SJSA1 (cell line): ENCODE results near the gene IGF2BP2. TPM values are rescaled to one million over a fixed set of nuclear protein-coding genes. Genes with fewer than 3 reads are reported as not detected.

Source experiments
- DNase-seq, 2 experiments: peaks; one replicate each; pipeline ENCODE4 v3.0.0-alpha.2; 2015 to 2020; ENCODE audit warnings: low spot score in 2 of 2, low read depth in 1 of 2
- H3K27ac ChIP-seq: fragments of 250-450 bp; sonication (Bioruptor Pico); 2 replicates; pipeline ENCODE4 v1.5.1; 2020; ENCODE audit warnings: mild to moderate bottlenecking, moderate library complexity
- H3K27me3 ChIP-seq: fragments of 250-450 bp; sonication (Bioruptor Pico); replicated peaks from 2 replicates; pipeline ENCODE4 v1.5.1; 2020; ENCODE audit warnings: mild to moderate bottlenecking, moderate library complexity
- H3K36me3 ChIP-seq: fragments of 250-450 bp; sonication (Bioruptor Pico); 2 replicates; pipeline ENCODE4 v1.5.1; 2020; ENCODE audit warnings: mild to moderate bottlenecking
- H3K4me1 ChIP-seq: fragments of 250-450 bp; sonication (Bioruptor Pico); replicated peaks from 2 replicates; pipeline ENCODE4 v1.6.1; 2021; ENCODE audit warnings: mild to moderate bottlenecking
- H3K4me3 ChIP-seq: fragments of 250-450 bp; sonication (Bioruptor Pico); 2 replicates; pipeline ENCODE4 v1.5.1; 2020; ENCODE audit warnings: mild to moderate bottlenecking
- H3K9me3 ChIP-seq: fragments of 250-450 bp; sonication (Bioruptor Pico); replicated peaks from 2 replicates; pipeline ENCODE4 v1.5.1; 2020; ENCODE audit warnings: mild to moderate bottlenecking
- total RNA-seq: library from RNA; depleted of rRNA; stranded (reverse); fragments of >200 nt; shearing (Covaris generic); gene quantifications from 2 replicates; pipeline ENCODE4 v1.2.3, GENCODE V29; 2014

The IGF2BP2 gene
- total RNA-seq, 1 experiment from 2014 or later, result 96.5 TPM

DNA sequence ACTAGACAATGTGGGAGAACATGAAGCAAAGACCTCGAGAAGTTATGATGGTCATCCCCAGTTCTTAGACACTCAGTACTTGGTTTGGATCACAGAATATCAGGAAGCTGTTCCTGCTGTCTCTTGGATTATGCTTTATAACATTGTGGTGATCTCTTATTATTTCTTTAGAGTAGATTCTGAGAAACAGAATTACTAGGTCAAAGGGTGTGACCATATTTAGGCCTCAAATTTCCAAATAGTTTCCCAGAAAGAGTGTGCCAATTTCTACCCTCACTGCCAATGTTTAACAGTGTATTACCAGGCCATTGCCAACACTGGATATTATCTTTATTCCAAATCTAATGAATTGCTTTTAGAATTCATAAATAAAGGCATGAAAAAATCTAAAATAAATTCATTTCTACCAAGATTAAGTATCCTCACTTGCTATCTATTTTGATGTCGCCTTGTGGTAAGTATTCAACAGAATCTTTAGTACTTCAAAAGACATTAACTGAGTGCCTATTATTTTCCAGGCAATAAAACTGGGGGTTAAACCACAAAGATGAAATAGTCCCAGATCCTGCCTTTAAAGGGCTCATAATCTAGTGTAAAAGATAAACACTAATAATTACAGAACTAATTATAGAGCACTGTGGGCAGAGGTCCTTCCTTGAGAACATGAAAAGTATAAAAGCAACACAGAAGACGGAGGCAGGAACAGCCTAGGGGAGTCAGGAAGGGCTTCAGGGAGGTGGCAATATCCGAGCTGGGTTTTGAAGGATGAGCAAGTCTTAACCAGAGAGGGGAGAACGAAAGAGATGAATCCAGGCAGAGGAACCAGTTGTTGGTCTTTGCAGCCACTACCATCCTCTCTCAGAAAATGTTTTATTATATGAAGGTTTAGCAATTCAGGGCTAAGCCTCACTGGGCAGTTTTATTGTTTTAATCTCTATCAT, 86.8 kb downstream of the IGF2BP2 start:
- Histone ChIP-seq H3K27ac (no peak overlapping the region), H3K4me3 (no peak overlapping the region), H3K4me1 (peaks cover 50% of the 10 kb centered on the region), H3K9me3 (no peaks in the 10 kb centered on the region), H3K36me3 (no peaks in the 10 kb centered on the region), H3K27me3 (no peaks in the 10 kb centered on the region)
- DNase-seq, result no peak

DNA sequence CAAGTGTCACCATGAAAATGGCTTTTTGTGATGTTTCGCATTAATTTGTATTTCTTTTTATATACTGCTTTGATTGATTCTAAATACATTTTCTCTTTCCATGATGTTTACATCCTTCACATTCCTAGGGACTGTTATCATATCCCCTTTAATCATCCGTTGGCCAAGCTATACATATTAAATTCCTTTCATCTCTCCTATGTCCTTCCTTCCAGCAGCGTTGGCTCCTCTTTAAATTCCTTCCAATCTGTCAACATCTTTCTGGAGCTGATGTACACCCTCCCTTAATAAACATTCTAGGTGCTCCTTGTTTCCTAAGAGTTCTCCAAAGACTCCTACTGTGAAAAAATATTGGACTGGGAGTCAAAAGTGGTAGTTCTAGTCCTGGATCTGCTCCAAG, 87.8 kb downstream of the IGF2BP2 start:
- DNase-seq, result no peak
- Histone ChIP-seq H3K36me3 (no peaks in the 10 kb centered on the region), H3K27ac (peak overlapping the region; percentile 49), H3K4me1 (peaks cover 58% of the 10 kb centered on the region), H3K27me3 (no peaks in the 10 kb centered on the region), H3K9me3 (no peaks in the 10 kb centered on the region), H3K4me3 (no peak overlapping the region)

DNA sequence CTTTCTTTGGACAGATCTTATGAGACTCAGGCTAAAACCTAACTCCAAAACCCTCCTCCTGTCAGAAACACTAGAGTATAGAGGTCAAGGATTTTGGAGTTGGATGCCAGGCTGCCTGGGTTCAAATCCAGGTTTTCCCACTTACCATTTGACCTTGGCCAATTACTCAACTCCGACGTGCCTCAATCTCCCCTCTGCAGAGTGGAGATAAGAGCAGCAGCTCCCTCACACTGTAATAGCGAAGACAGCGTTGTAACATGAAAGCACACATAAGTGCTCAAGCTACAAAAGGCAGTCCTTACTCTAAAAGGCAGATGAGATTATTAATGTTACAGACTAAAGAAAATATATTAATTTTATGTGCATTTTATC, 90.1 kb downstream of the IGF2BP2 start:
- Histone ChIP-seq H3K4me1 (peaks cover 72% of the 10 kb centered on the region), H3K9me3 (no peaks in the 10 kb centered on the region), H3K36me3 (no peaks in the 10 kb centered on the region), H3K27me3 (no peaks in the 10 kb centered on the region), H3K27ac (no peak overlapping the region), H3K4me3 (no peak overlapping the region)
- no peak for DNase-seq

DNA sequence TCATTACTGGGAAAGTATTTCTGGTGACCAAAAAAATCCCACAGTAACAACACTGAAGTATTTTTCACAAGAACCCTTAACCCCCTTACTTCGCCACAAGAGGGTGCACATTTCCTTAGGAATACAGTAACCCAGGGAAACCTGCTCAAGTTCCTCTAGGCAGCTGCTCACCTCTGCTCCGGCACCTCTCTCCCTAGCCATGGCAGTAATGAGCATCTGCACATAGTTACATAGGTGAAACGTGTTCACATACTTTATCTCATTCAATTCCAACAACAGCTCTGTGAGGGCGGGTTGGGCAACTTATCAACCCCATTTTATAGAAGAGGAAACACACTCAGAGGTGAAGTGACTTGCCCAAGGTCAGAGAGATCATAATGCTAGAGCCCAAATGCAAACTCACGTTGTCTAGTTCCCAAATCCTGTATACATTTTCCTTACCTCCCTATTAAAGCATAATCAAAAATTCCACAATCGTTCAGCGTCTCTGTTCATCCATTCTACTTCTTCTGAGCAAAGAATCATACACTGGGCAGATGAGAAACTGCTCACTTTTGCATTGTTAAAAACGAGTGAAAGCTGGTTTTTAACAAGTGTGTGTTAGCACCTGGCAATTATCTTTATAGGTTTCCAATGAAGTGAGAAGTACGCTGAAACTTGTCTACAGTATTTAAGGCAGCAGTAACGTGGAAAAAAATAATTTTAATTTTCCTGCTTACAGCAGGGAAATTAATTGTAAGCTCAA, 90.7 kb downstream of the IGF2BP2 start:
- Histone ChIP-seq H3K27ac (peak overlapping the region; percentile 93), H3K27me3 (no peaks in the 10 kb centered on the region), H3K36me3 (no peaks in the 10 kb centered on the region), H3K4me3 (no peak overlapping the region), H3K4me1 (peaks cover 75% of the 10 kb centered on the region), H3K9me3 (no peaks in the 10 kb centered on the region)
- DNase-seq, result peak; percentile 58 to 77

DNA sequence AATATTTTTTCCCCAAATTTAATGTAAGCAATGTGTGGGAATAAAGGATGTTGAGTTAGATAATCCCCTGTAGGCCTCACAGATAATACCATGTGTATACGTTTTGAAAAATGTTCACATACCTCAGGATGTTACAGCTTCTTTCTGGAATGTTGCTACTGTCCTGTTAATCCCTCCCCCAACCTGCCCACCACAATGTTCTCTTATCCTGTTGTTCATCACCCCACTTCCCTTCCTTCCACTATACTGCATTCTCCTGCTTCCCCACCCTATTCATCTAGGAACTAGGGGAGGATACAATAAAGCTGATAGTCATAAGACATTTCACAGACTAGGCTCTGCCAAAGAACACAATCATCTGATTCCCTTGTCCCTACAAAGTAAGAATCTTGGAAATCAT, 92.1 kb downstream of the IGF2BP2 start:
- Histone ChIP-seq H3K27me3 (no peaks in the 10 kb centered on the region), H3K36me3 (no peaks in the 10 kb centered on the region), H3K27ac (peak overlapping the region; percentile 93), H3K4me3 (no peak overlapping the region), H3K9me3 (no peaks in the 10 kb centered on the region), H3K4me1 (peaks cover 75% of the 10 kb centered on the region)
- peak; percentile 87 to 91 for DNase-seq

DNA sequence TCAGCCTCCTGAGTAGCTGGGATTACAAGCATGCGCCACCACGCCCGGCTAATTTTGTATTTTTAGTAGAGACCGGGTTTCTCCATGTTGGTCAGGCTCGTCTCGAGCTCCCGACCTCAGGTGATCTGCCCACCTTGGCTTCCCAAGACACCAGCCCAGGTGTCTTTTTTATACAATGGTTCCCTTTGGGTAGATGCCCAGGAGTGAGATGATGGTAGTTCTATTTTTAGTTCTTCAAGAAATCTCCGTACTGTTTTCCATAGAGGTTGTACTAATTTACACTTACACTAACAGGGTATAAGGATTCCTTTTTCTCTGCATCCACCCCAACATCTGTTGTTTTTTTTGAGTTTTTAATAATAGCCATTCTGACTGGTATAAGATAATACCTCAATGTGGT, 94.3 kb downstream of the IGF2BP2 start:
- no peak for DNase-seq
- no peaks in the 10 kb centered on the region for H3K27me3 ChIP-seq
- no peaks in the 10 kb centered on the region; the same call in 1 of the 2 replicates for H3K36me3 ChIP-seq
- no peak overlapping the region; the same call in 1 of the 2 replicates for H3K27ac ChIP-seq
- H3K4me3 ChIP-seq, result no peak overlapping the region
- H3K4me1 ChIP-seq, result peaks cover 80% of the 10 kb centered on the region
- no peaks in the 10 kb centered on the region for H3K9me3 ChIP-seq

DNA sequence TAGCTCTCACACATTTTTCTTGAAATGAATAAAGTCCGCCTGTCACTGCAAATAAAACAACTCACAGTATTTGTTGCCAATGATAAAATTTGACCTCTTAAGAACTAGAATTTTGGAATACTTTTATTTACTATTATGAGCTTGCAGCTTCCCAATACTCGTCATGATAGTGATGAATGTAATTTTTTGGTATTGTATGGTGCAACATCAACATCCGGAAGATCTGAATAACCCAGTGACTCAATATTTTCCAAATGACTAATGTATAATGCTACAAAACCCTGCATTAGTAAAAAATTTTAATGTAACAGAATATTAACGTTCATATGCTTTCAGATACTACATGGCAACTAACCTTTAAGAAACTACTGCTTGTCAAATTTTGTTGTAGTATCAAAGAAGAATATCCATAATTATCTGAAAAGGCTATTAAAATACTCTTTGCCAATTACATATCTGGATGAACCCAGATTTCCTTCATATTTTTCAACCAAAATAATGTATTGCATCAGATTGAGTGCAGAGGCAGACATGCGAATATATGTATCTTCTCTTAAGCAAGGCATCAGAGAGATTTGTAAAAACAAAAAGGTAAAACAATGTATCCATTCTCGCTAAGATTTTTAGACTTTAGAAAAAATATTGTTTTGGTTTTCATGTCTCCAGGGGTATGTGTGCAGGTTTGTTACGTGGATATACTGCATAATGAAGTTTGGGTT, 95.3 kb downstream of the IGF2BP2 start:
- Histone ChIP-seq H3K9me3 (no peaks in the 10 kb centered on the region), H3K27ac (peak overlapping the region; percentile 74), H3K4me1 (peaks cover 85% of the 10 kb centered on the region), H3K4me3 (no peak overlapping the region), H3K27me3 (no peaks in the 10 kb centered on the region), H3K36me3 (peaks cover 6% of the 10 kb centered on the region)
- DNase-seq, result no peak

- peak in 1 of 2 experiments; percentile 62 for DNase-seq
- H3K27ac ChIP-seq, result peak overlapping the region; percentile 74
- no peak overlapping the region for H3K4me3 ChIP-seq
- H3K27me3 ChIP-seq, result no peaks in the 10 kb centered on the region
- H3K4me1 ChIP-seq, result peaks cover 78% of the 10 kb centered on the region
- no peaks in the 10 kb centered on the region for H3K9me3 ChIP-seq
- H3K36me3 ChIP-seq, result peaks cover 6% of the 10 kb centered on the region
Observed at GRCh38 chr3:185728630-185729336, 96.1 kb downstream of the IGF2BP2 start.

DNA sequence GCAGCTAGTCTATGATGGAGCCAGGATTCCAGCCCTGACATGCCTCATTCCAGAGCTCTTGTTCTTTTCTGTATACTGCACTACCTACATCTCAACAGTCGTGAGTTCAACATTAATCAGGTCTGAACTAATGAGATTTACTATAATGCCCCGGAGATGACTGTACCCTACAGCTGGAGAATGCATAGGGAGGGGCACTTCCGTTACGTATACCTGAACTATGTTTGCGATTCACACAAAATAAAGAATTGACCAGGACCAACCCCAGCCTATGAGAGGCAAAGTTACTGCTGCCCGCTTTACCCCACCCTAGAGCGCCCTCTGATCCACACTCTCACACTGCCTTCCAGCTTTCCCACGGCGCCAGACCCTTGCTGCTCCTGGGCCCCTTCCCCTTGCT, 97.0 kb downstream of the IGF2BP2 start:
- H3K36me3 ChIP-seq, result peaks cover 8% of the 10 kb centered on the region
- DNase-seq, result no peak
- peak overlapping the region; percentile 74 for H3K27ac ChIP-seq
- peaks cover 69% of the 10 kb centered on the region for H3K4me1 ChIP-seq
- H3K9me3 ChIP-seq, result no peaks in the 10 kb centered on the region
- H3K4me3 ChIP-seq, result no peak overlapping the region
- no peaks in the 10 kb centered on the region for H3K27me3 ChIP-seq

- peak in 1 of 2 experiments; percentile 50 for DNase-seq
- Histone ChIP-seq H3K9me3 (no peaks in the 10 kb centered on the region), H3K36me3 (peaks cover 8% of the 10 kb centered on the region), H3K27me3 (no peaks in the 10 kb centered on the region), H3K4me3 (no peak overlapping the region), H3K27ac (peak overlapping the region; percentile 17; the same call in 1 of the 2 replicates), H3K4me1 (peaks cover 56% of the 10 kb centered on the region)
Observed at GRCh38 chr3:185726254-185726967, 98.4 kb downstream of the IGF2BP2 start.

DNA sequence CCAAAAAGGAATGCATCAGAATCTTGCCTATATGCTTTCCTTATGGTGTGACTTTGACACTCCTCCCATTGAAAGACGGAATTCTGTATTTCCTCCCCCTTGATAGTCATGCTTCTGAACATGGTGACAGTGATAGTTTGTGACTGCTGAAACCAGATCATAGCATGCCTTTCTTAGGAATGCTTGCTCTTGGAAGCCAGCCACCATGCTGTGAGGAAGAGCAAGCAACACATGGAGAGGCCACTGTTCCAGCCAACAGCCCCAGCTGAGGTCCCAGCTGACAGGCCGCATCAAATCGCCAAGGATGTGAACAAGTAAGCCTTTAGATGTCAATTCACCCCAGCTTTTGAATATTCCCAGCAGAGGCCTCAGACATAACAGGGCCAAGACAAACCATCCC, 100.1 kb downstream of the IGF2BP2 start:
- Histone ChIP-seq H3K27ac (no peak overlapping the region), H3K4me3 (no peak overlapping the region)
- no peak for DNase-seq

DNA sequence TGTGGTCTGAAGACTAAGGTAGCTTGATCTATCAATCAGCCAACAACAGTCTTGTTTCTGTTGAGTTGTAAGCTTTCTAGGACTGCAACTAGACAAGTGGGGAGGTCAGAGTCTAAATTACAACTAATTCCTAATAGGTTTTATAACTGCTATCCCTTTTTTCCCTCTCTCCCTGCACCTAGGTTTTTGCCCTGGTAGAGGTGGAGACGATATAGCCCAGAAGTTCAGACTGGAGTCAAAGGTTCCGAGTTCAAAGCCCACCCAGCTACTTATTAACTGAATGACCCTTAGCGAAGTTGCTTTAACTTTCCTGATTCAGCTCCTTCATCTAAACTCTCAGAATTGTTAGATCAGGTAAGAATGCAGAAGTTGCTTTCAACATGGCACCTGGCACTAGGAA, 100.6 kb downstream of the IGF2BP2 start:
- H3K36me3 ChIP-seq, result peaks cover 15% of the 10 kb centered on the region
- peaks cover 41% of the 10 kb centered on the region for H3K4me1 ChIP-seq
- H3K27me3 ChIP-seq, result no peaks in the 10 kb centered on the region
- no peaks in the 10 kb centered on the region for H3K9me3 ChIP-seq
- no peak overlapping the region for H3K27ac ChIP-seq
- no peak overlapping the region for H3K4me3 ChIP-seq
- no peak for DNase-seq

More for the DNA sequence above, 100.1 kb downstream of the IGF2BP2 start:
- H3K27me3 ChIP-seq, result no peaks in the 10 kb centered on the region
- H3K36me3 ChIP-seq, result peaks cover 11% of the 10 kb centered on the region
- peaks cover 46% of the 10 kb centered on the region for H3K4me1 ChIP-seq
- H3K9me3 ChIP-seq, result no peaks in the 10 kb centered on the region
